ENCODE data around the gene PCYOX1L.

DNA sequence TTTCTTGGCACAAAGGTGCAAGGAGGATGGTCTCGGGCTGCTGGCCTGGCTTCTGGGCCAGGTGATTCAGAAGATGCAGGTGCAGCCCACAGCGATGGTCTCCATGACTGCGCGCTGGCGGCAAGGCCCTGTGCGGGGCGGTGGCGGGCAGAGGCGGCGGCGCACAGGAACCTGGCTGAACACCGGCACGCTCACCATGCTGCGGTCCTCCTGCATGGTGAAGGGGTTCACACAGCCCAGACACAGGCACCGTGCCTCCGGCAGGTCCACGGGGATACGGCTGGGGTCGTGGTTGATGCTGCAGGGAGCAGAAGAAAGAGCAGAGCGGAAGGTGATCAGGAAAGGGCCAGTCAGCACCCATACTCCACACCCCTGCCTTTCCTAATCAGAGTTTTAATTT, 16.5 kb downstream of the PCYOX1L start:
- TF ChIP-seq SIN3A (IDR thresholded peaks at IDR 0.05; ENCODE audit: borderline replicate concordance, insufficient read depth, low read length) (no peak), POLR2AphosphoS5 (IDR thresholded peaks at IDR 0.05; ENCODE audit: low read depth, low read length) (no peak)

All from PFSK-1 (cell line).